H9 (cell line): Measurements from ENCODE around the gene ETFRF1. TPM values are rescaled to one million over a fixed set of nuclear protein-coding genes. Genes with fewer than 3 reads are reported as not detected.

Experiments used
- DNase-seq: peaks from one replicate; pipeline ENCODE4 v3.0.0-alpha.2; 2017
- H2AFZ ChIP-seq: one replicate; pipeline ENCODE4 v1.6.1; 2013; ENCODE audit warnings: mild to moderate bottlenecking, low read length, control low read depth, moderate library complexity
- H2AK5ac ChIP-seq: 2 replicates; pipeline ENCODE4 v1.6.1; 2013; ENCODE audit warnings: low read length, control low read depth, mixed read lengths; ENCODE audit not compliant: insufficient read length
- H2BK120ac ChIP-seq: one replicate; pipeline ENCODE4 v1.6.1; 2013; ENCODE audit warnings: low read depth, mild to moderate bottlenecking, low read length, control low read depth, inconsistent platforms; ENCODE audit not compliant: poor library complexity, severe bottlenecking
- H2BK12ac ChIP-seq: 2 replicates; pipeline ENCODE4 v1.6.1; 2013; ENCODE audit warnings: low read length, control low read depth, mixed read lengths, low read depth; ENCODE audit not compliant: insufficient read length
- H2BK15ac ChIP-seq: 2 replicates; pipeline ENCODE4 v1.6.1; 2013; ENCODE audit warnings: low read depth, low read length, control low read depth
- H2BK20ac ChIP-seq: one replicate; pipeline ENCODE4 v1.6.1; 2013; ENCODE audit warnings: low read depth, mild to moderate bottlenecking, low read length, control low read depth, inconsistent platforms; ENCODE audit not compliant: poor library complexity, severe bottlenecking
- H2BK5ac ChIP-seq: 2 replicates; pipeline ENCODE4 v1.6.1; 2013; ENCODE audit warnings: low read length, control low read depth, mixed read lengths; ENCODE audit not compliant: insufficient read length
- H3K14ac ChIP-seq: 2 replicates; pipeline ENCODE4 v1.6.1; 2013; ENCODE audit warnings: low read length, control low read depth; ENCODE audit not compliant: insufficient read depth
- H3K18ac ChIP-seq: 2 replicates; pipeline ENCODE4 v1.6.1; 2013; ENCODE audit warnings: low read depth, mild to moderate bottlenecking, mixed read lengths, low read length, control low read depth; ENCODE audit not compliant: insufficient read length
- H3K23ac ChIP-seq: 2 replicates; pipeline ENCODE4 v1.6.1; 2013; ENCODE audit warnings: low read length, control low read depth, mixed read lengths, low read depth; ENCODE audit not compliant: insufficient read length
- H3K23me2 ChIP-seq: 2 replicates; pipeline ENCODE4 v1.6.1; 2013; ENCODE audit warnings: low read depth, mild to moderate bottlenecking, mixed read lengths, low read length, control low read depth; ENCODE audit not compliant: insufficient read length, poor library complexity, severe bottlenecking
- H3K27ac ChIP-seq: 2 replicates; pipeline ENCODE4 v1.5.1; 2013; ENCODE audit warnings: low read length, control low read depth, mixed read lengths, low read depth; ENCODE audit not compliant: insufficient read length
- H3K27me3 ChIP-seq: 2 replicates; pipeline ENCODE4 v1.6.1; 2013; ENCODE audit warnings: low read length, control low read depth, inconsistent platforms; ENCODE audit not compliant: insufficient read depth
- H3K4ac ChIP-seq: 2 replicates; pipeline ENCODE4 v1.6.1; 2013; ENCODE audit warnings: low read depth, mild to moderate bottlenecking, control low read depth, inconsistent platforms, low read length, moderate library complexity
- H3K4me1 ChIP-seq: 2 replicates; pipeline ENCODE4 v1.6.1; 2013; ENCODE audit warnings: low read length, control low read depth, inconsistent platforms; ENCODE audit not compliant: insufficient read depth
- H3K4me2 ChIP-seq: 2 replicates; pipeline ENCODE4 v1.6.1; 2013; ENCODE audit warnings: low read length, control low read depth, mixed read lengths; ENCODE audit not compliant: insufficient read length, insufficient read depth
- H3K56ac ChIP-seq: 2 replicates; pipeline ENCODE4 v1.6.1; 2013; ENCODE audit warnings: low read depth, mild to moderate bottlenecking, mixed read lengths, low read length, control low read depth; ENCODE audit not compliant: insufficient read length
- H3K79me1 ChIP-seq: 2 replicates; pipeline ENCODE4 v1.6.1; 2013; ENCODE audit warnings: low read depth, mild to moderate bottlenecking, moderate library complexity, low read length, control low read depth, inconsistent platforms; ENCODE audit not compliant: insufficient read depth, poor library complexity, severe bottlenecking
- H3K79me2 ChIP-seq: 2 replicates; pipeline ENCODE4 v1.6.1; 2013; ENCODE audit warnings: low read length, control low read depth, inconsistent platforms; ENCODE audit not compliant: insufficient read depth
- H3K9ac ChIP-seq: 2 replicates; pipeline ENCODE4 v1.6.1; 2013; ENCODE audit warnings: low read length, control low read depth, mixed read lengths; ENCODE audit not compliant: insufficient read length; ENCODE audit errors: extremely low read depth
- H3K9me3 ChIP-seq: one replicate; pipeline ENCODE4 v1.6.1; 2013; ENCODE audit warnings: low read depth, low read length, inconsistent platforms; ENCODE audit not compliant: control insufficient read depth
- H3T11ph ChIP-seq: one replicate; pipeline ENCODE4 v1.6.1; 2013; ENCODE audit warnings: mild to moderate bottlenecking, low read length, control low read depth, inconsistent platforms
- H4K20me1 ChIP-seq: one replicate; pipeline ENCODE4 v1.6.1; 2013; ENCODE audit not compliant: control insufficient read depth, insufficient read length, insufficient read depth
- H4K5ac ChIP-seq: 2 replicates; pipeline ENCODE4 v1.6.1; 2013; ENCODE audit warnings: low read depth, mild to moderate bottlenecking, mixed read lengths, low read length, control low read depth; ENCODE audit not compliant: insufficient read length
- H4K8ac ChIP-seq: replicated peaks from 2 replicates; pipeline ENCODE4 v1.6.1; 2013; ENCODE audit warnings: low read length, control low read depth, mixed read lengths, low read depth; ENCODE audit not compliant: insufficient read length
- H4K91ac ChIP-seq: 2 replicates; pipeline ENCODE4 v1.6.1; 2013; ENCODE audit warnings: low read depth, mild to moderate bottlenecking, moderate library complexity, mixed read lengths, low read length, control low read depth; ENCODE audit not compliant: insufficient read length
- H3K27ac Mint-ChIP-seq, 3 experiments: 2 replicates in 2 of 3; 3 replicates in 1 of 3; pipeline ENCODE4 v1.8.0; 2020 to 2021; ENCODE audit warnings: mixed read lengths in 3 of 3, mild to moderate bottlenecking in 1 of 3, moderate library complexity in 1 of 3
- H3K27me3 Mint-ChIP-seq: 2 replicates; pipeline ENCODE4 v1.8.0; 2021; ENCODE audit warnings: low read depth, mild to moderate bottlenecking, moderate library complexity, mixed read lengths
- H3K36me3 Mint-ChIP-seq, 3 experiments: 2 replicates in 2 of 3; 3 replicates in 1 of 3; pipeline ENCODE4 v1.8.0; 2020 to 2021; ENCODE audit warnings: low read depth in 3 of 3, mixed read lengths in 3 of 3; ENCODE audit not compliant: insufficient read depth in 1 of 3
- H3K4me1 Mint-ChIP-seq, 2 experiments: 2 replicates each; pipeline ENCODE4 v1.8.0; 2020; ENCODE audit warnings: mixed read lengths in 2 of 2
- H3K4me3 Mint-ChIP-seq, 2 experiments: 2 replicates in 1 of 2; 3 replicates in 1 of 2; pipeline ENCODE4 v1.8.0; 2020 to 2021; ENCODE audit warnings: mild to moderate bottlenecking in 2 of 2, mixed read lengths in 2 of 2, moderate library complexity in 1 of 2
- H3K9me3 Mint-ChIP-seq, 2 experiments: 2 replicates in 1 of 2; 3 replicates in 1 of 2; pipeline ENCODE4 v1.8.0; 2020; ENCODE audit warnings: mild to moderate bottlenecking in 2 of 2, mixed read lengths in 2 of 2, moderate library complexity in 1 of 2
- WGBS: extraction: QIAGEN DNeasy Blood & Tissue Kit; methylation state at CpG from one replicate; pipeline ENCODE4 v1.1.7; 2013; ENCODE audit warnings: missing lambda C conversion rate, low lambda C conversion rate, mixed read lengths; ENCODE audit not compliant: insufficient read length; ENCODE audit errors: extremely low coverage; 5-methylcytosine and 5-hydroxymethylcytosine counted together
- total RNA-seq: library from RNA; stranded (reverse); gene quantifications from 2 replicates; pipeline ENCODE4 v1.2.1, GENCODE V29; 2021
- TF ChIP-seq, protein P1 (sequence below): fragments of 200-600 bp; sonication (generic); conservative IDR thresholded peaks from 3 replicates; pipeline ENCODE4 v1.8.0; 2021; ENCODE audit warnings: antibody characterized with exemption, mild to moderate bottlenecking

The ETFRF1 gene
- total RNA-seq, 1 experiment from 2014 or later, result 7.6 TPM

GRCh38 chr12:25197608-25198007 lies 2.6 kb downstream of the ETFRF1 start:
- H3K4me2 ChIP-seq, result no peak overlapping the region
- H4K5ac ChIP-seq, result no peak overlapping the region
- no peak overlapping the region for H3T11ph ChIP-seq
- TF ChIP-seq, protein P1, sequence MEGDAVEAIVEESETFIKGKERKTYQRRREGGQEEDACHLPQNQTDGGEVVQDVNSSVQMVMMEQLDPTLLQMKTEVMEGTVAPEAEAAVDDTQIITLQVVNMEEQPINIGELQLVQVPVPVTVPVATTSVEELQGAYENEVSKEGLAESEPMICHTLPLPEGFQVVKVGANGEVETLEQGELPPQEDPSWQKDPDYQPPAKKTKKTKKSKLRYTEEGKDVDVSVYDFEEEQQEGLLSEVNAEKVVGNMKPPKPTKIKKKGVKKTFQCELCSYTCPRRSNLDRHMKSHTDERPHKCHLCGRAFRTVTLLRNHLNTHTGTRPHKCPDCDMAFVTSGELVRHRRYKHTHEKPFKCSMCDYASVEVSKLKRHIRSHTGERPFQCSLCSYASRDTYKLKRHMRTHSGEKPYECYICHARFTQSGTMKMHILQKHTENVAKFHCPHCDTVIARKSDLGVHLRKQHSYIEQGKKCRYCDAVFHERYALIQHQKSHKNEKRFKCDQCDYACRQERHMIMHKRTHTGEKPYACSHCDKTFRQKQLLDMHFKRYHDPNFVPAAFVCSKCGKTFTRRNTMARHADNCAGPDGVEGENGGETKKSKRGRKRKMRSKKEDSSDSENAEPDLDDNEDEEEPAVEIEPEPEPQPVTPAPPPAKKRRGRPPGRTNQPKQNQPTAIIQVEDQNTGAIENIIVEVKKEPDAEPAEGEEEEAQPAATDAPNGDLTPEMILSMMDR, result no peak
- no peak overlapping the region for H3K9ac ChIP-seq
- no peaks in the 10 kb centered on the region for H3K27me3 ChIP-seq
- H2BK120ac ChIP-seq, result no peak overlapping the region
- no peaks in the 10 kb centered on the region for H3K79me2 ChIP-seq
- H3K18ac ChIP-seq, result no peak overlapping the region
- H3K9me3 ChIP-seq, result no peaks in the 10 kb centered on the region
- H2BK20ac ChIP-seq, result no peak overlapping the region
- H2BK15ac ChIP-seq, result no peak overlapping the region
- Mint-ChIP-seq H3K4me1 (peaks cover 17 to 18% of the 10 kb centered on the region in 2 experiments), H3K27ac (no peak overlapping the region), H3K9me3 (no peaks in the 10 kb centered on the region; a peak in 1 of 5 replicates), H3K4me3 (no peak overlapping the region; a peak in 1 of 5 replicates), H3K27me3 (no peaks in the 10 kb centered on the region), H3K36me3 (no peaks in the 10 kb centered on the region)
- no peaks in the 10 kb centered on the region for H3K4me1 ChIP-seq
- peaks cover 9% of the 10 kb centered on the region for H3K23me2 ChIP-seq
- H4K8ac ChIP-seq, result no peak overlapping the region
- no peak for DNase-seq
- no CpG with 5 or more reads among the region's 2 CpGs for WGBS
- no peak overlapping the region for H3K23ac ChIP-seq
- no peak overlapping the region for H2AK5ac ChIP-seq
- no peaks in the 10 kb centered on the region for H3K79me1 ChIP-seq
- no peaks in the 10 kb centered on the region for H4K20me1 ChIP-seq
- H3K27ac ChIP-seq, result no peak overlapping the region
- H2BK12ac ChIP-seq, result no peak overlapping the region
- H3K14ac ChIP-seq, result no peak overlapping the region
- no peak overlapping the region for H2BK5ac ChIP-seq
- no peak overlapping the region for H3K4ac ChIP-seq
- no peak overlapping the region for H2AFZ ChIP-seq
- no peak overlapping the region for H3K56ac ChIP-seq
- H4K91ac ChIP-seq, result no peak overlapping the region
